Sigmoid colon (tissue), 4 donors: ENCODE measurements around the gene BCORL1.

Experiments used
- EP300 ChIP-seq, 4 donors: sonication (generic); formaldehyde crosslinking; IDR thresholded peaks; one replicate each; pipeline ENCODE4 v1.6.1; 2017; ENCODE audit warnings: antibody characterized with exemption in 4 of 4
- POLR2A ChIP-seq, 2 donors: fragments of 450-650 bp; IDR thresholded peaks; one replicate each; pipeline ENCODE4 v1.6.1; 2016; ENCODE audit warnings: antibody characterized with exemption in 2 of 2, mild to moderate bottlenecking in 2 of 2, moderate library complexity in 2 of 2
- POLR2AphosphoS5 ChIP-seq, 4 donors: sonication (generic); formaldehyde crosslinking; IDR thresholded peaks; one replicate each; pipeline ENCODE4 v1.6.1; 2017; ENCODE audit warnings: antibody characterized with exemption in 4 of 4
- TF ChIP-seq, protein P1 (sequence below), 4 experiments: fragments of 450-650 bp in 3 of 4; fragments of 200-600 bp in 1 of 4; IDR thresholded peaks; one replicate each; pipeline ENCODE4 v1.5.1; 2016 to 2019; ENCODE audit warnings: antibody characterized with exemption in 4 of 4, mild to moderate bottlenecking in 3 of 4, moderate library complexity in 2 of 4

DNA sequence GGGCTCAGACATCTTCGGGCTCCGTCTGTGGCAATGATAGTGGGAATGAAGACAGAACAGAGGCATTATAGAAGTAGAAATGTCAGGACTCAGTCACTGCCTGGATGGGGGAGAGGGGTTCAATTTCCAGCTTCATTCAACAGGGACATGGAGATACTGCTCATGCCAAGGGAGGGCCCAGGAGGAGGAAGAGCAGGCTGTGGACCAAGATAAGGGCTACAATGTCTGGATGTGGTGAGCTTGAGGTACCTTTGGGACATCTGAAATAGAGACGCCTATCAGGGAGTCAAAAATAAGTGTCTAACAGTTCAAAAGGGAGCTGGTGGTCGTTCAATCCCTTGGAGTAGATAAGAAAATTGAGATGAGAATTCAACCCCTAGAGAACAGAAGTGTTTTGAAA lies 93.3 kb downstream of the BCORL1 start:
- TF ChIP-seq POLR2A (IDR thresholded peaks at IDR 0.05) = no peak
- TF ChIP-seq, protein P1, sequence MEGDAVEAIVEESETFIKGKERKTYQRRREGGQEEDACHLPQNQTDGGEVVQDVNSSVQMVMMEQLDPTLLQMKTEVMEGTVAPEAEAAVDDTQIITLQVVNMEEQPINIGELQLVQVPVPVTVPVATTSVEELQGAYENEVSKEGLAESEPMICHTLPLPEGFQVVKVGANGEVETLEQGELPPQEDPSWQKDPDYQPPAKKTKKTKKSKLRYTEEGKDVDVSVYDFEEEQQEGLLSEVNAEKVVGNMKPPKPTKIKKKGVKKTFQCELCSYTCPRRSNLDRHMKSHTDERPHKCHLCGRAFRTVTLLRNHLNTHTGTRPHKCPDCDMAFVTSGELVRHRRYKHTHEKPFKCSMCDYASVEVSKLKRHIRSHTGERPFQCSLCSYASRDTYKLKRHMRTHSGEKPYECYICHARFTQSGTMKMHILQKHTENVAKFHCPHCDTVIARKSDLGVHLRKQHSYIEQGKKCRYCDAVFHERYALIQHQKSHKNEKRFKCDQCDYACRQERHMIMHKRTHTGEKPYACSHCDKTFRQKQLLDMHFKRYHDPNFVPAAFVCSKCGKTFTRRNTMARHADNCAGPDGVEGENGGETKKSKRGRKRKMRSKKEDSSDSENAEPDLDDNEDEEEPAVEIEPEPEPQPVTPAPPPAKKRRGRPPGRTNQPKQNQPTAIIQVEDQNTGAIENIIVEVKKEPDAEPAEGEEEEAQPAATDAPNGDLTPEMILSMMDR (IDR thresholded peaks at IDR 0.05) = no peak
- TF ChIP-seq POLR2AphosphoS5 (IDR thresholded peaks at IDR 0.05) = no peak
- no peak for TF ChIP-seq EP300 (IDR thresholded peaks at IDR 0.05)
